Panc1 (cell line): ENCODE data around the gene SRMS. TPM values are rescaled to one million over a fixed set of nuclear protein-coding genes. Genes with fewer than 3 reads are reported as not detected.

Experiments used
- ATAC-seq: fragments of 200-7000 bp; cut with Tn5 transposase; 2 replicates; pipeline ENCODE4 v1.9.1; 2020; ENCODE audit warnings: mild to moderate bottlenecking, moderate library complexity
- BruUV-seq: library from RNA; stranded (reverse); fragments of 400-500 nt; replicated peaks from 2 replicates; lab custom pipeline; 2021; lab: Mats Ljungman, UMichigan
- CTCF ChIA-PET: fragments of 300-600 bp; sonication (Branson Sonifier 250); formaldehyde crosslinking; loops from one replicate; lab custom pipeline; 2022; ENCODE audit warnings: antibody characterized with exemption; lab: Charles Lee
- POLR2A ChIA-PET: fragments of 300-600 bp; sonication (Branson Sonifier 250); formaldehyde crosslinking; loops from one replicate; lab custom pipeline; 2022; ENCODE audit warnings: antibody characterized with exemption; lab: Charles Lee
- DNase-seq: peaks from one replicate; pipeline ENCODE4 v3.0.0-alpha.2; 2010; ENCODE audit warnings: low read depth, low spot score
- H3K27ac ChIP-seq: 2 replicates; pipeline ENCODE4 v1.5.1; 2011; ENCODE audit warnings: mild to moderate bottlenecking, low read length, inconsistent platforms
- H3K27me3 ChIP-seq: fragments of 200-500 bp; sonication (Bioruptor generic); 2 replicates; pipeline ENCODE4 v1.6.0; 2014; ENCODE audit warnings: low read length, inconsistent platforms; ENCODE audit not compliant: control insufficient read depth, insufficient read depth
- H3K36me3 ChIP-seq: fragments of 200-500 bp; sonication (Bioruptor generic); 2 replicates; pipeline ENCODE4 v1.5.1; 2014; ENCODE audit warnings: inconsistent platforms, mild to moderate bottlenecking, low read length, moderate library complexity; ENCODE audit not compliant: control insufficient read depth, insufficient read depth
- H3K4me1 ChIP-seq: 2 replicates; pipeline ENCODE4 v1.5.1; 2011; ENCODE audit warnings: inconsistent platforms, mild to moderate bottlenecking, low read length, moderate library complexity; ENCODE audit not compliant: control insufficient read depth, insufficient read depth
- H3K4me3 ChIP-seq, 2 experiments: 2 replicates each; pipeline ENCODE4 v1.5.1; 2011 to 2012; ENCODE audit warnings: low read depth in 2 of 2, low read length in 2 of 2, mild to moderate bottlenecking in 2 of 2, inconsistent platforms in 1 of 2, moderate library complexity in 1 of 2
- H3K9me3 ChIP-seq: fragments of 200-500 bp; sonication (Bioruptor generic); 2 replicates; pipeline ENCODE4 v1.5.1; 2014; ENCODE audit warnings: low read depth, mild to moderate bottlenecking, inconsistent platforms, low read length, moderate library complexity; ENCODE audit not compliant: control insufficient read depth, insufficient read depth
- CTCF ChIP-seq: fragments of 450-650 bp; IDR thresholded peaks from 2 replicates; pipeline ENCODE4 v1.5.1; 2017; ENCODE audit warnings: mild to moderate bottlenecking
- POLR2AphosphoS5 ChIP-seq: IDR thresholded peaks from 2 replicates; pipeline ENCODE4 v1.6.1; 2012; ENCODE audit warnings: mild to moderate bottlenecking, low read depth, low read length, moderate library complexity
- REST ChIP-seq, 2 experiments: IDR thresholded peaks; 2 replicates each; pipeline ENCODE4 v1.6.1; 2011 to 2012; ENCODE audit warnings: low read depth in 2 of 2, control low read depth in 1 of 2, low read length in 1 of 2, mild to moderate bottlenecking in 1 of 2, moderate library complexity in 1 of 2; ENCODE audit not compliant: insufficient read depth in 1 of 2
- SIN3A ChIP-seq: IDR thresholded peaks from 2 replicates; pipeline ENCODE4 v1.6.1; 2012; ENCODE audit warnings: low read depth, mild to moderate bottlenecking, low read length, moderate library complexity, borderline replicate concordance; ENCODE audit not compliant: insufficient read depth
- TCF7L2 ChIP-seq: IDR thresholded peaks from 2 replicates; pipeline ENCODE4 v1.6.1; 2011; ENCODE audit warnings: mild to moderate bottlenecking, low read depth, low read length, inconsistent platforms
- in situ Hi-C: cut with HindIII; loops from 2 replicates; pipeline ENCODE4 v1.10.0; 2016; ENCODE audit warnings: low sequenced_read_pairs, low pct_unique_long_range_greater_than_20kb
- intact Hi-C: fragments of 100-400 bp; cut with micrococcal nuclease; formaldehyde crosslinking; loops from one replicate; pipeline ENCODE4 v1.10.0; 2022; ENCODE audit not compliant: unreplicated experiment
- total RNA-seq: library from RNA; stranded (reverse); gene quantifications from one replicate; pipeline ENCODE4 v1.2.1, GENCODE V29; 2021; ENCODE audit not compliant: unreplicated experiment

The SRMS gene
- total RNA-seq, 1 experiment from 2014 or later, result not detected

- ATAC-seq, result no peak
- intact Hi-C loops (no loop called here), in situ Hi-C loops (no loop called here)
- TF ChIP-seq CTCF (no peak), SIN3A (no peak), REST (IDR thresholded peaks at IDR 0.05; ENCODE audit: insufficient read depth in 1 of 2, low read depth in 2 of 2, low read length in 1 of 2) (no peak), POLR2AphosphoS5 (no peak), TCF7L2 (no peak)
- no peak overlapping the region for H3K27ac ChIP-seq
- no peaks in the 10 kb centered on the region; the same call in 1 of the 2 replicates for H3K36me3 ChIP-seq
- H3K9me3 ChIP-seq, result no peaks in the 10 kb centered on the region
- ChIA-PET POLR2A (no interaction called here), CTCF (no interaction called here)
- no peak for DNase-seq
- no peak overlapping the region for H3K4me3 ChIP-seq
- no peaks in the 10 kb centered on the region for H3K27me3 ChIP-seq
- peaks cover 4% of the 10 kb centered on the region for H3K4me1 ChIP-seq
- no TSS peak for BruUV-seq
Measured at GRCh38 chr20:63502671-63503172, 44.8 kb downstream of the SRMS start.

DNA sequence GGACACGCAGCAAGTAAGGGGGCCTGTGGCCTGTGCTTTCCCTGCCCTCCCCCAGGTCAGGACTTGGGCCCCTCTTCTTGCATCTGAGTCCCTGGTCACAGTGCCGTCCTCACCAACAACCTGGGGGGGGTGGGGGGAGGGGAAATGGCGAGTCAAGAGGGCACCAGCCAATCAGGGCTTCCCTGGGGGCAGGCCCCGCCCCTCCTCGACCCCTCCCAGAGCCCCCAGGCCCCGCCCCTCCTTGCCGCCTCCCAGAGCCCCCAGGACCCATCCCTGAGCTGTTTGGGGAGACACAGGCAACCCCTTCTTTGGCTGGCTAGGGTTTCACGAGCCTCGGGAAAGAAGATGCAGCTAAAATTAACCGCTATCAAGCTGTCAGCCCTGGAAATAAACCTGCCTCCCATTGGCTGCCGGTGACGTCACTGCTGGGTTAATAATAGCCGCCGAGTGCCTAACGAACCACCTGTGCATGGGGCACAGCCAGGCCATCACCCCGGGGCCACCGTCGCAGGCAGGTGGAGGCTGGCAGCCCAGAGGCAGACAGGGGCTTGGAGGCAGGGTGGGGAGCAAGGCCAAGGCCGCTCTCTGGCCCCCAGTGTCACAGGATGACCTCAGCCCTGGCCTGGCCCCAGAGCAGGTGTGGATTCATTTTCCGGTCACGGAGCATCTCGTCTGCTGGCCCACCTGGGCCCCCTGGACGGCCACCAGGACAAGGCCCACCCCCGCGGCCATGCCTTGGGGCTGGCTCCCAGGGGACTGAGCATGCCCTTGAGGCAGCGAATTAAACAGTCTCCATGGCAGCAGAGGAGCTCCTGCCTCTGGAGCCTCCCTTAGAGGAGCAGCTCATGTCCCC is 45.5 kb downstream of the SRMS start:
- ChIA-PET POLR2A (no interaction called here), CTCF (interaction anchor here (0.6 kb wide), 1 partner anchor 130 kb away, joined by 8 read pairs; no protein-coding TSS in a partner anchor)
- no peak overlapping the region for H3K4me3 ChIP-seq
- ATAC-seq, result no peak
- BruUV-seq, result no TSS peak
- no peaks in the 10 kb centered on the region for H3K9me3 ChIP-seq
- H3K27ac ChIP-seq, result no peak overlapping the region
- no peaks in the 10 kb centered on the region for H3K27me3 ChIP-seq
- in situ Hi-C loops (no loop called here), intact Hi-C loops (no loop called here)
- DNase-seq, result no peak
- H3K4me1 ChIP-seq, result peaks cover 11% of the 10 kb centered on the region
- TF ChIP-seq TCF7L2 (no peak), POLR2AphosphoS5 (no peak), SIN3A (no peak), CTCF (no peak), REST (IDR thresholded peaks at IDR 0.05; ENCODE audit: insufficient read depth in 1 of 2, low read depth in 2 of 2, low read length in 1 of 2) (no peak)
- no peaks in the 10 kb centered on the region; the same call in 1 of the 2 replicates for H3K36me3 ChIP-seq
